Measurements from ENCODE around the gene EEA1. TPM values are rescaled to one million over a fixed set of nuclear protein-coding genes. Genes with fewer than 3 reads are reported as not detected.

The EEA1 gene
- total and polyA plus RNA-seq, 2 of the 8 experiments (the other 6 are each of a cell fraction or from before 2014, with no cell fraction given) = 1.0 to 18.8 TPM

DNA sequence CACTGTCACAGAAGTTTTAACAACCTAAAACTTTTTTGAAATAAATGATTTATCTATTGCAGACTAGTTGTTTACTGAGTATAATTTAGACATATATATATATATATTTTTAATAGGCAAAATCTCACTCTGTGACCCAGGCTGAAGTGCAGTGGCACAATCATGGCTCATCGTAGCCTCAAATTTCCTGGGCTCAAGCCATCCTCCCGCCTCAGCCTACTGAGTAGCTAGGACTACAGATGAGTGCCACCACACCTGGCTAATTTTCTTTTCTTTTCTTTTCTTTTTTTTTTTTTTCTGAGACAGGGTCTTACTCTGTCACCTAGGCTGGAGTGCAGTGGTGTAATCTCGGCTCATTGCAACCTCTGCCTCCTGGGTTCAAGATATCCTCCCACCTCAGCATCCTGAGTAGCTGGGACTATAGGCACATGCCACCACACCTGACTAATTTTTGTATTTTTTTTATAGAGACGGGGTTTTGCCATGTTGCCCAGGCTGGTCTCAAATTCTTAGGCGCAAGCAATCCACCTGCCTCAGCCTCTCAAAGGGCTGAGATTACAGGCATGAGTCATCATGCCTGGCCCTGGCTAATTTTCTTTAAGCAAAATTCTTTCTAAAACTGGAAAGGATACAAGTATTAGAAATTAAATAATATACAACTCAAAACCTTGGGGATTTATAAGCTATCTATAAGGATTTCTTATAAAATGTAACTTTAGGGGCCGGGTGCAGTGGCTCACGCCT, 23.1 kb downstream of the EEA1 start:
- no peak overlapping the region for H2BK12ac ChIP-seq (ENCODE audit: low read depth, low read length)
- H4K8ac ChIP-seq (ENCODE audit: extremely low read depth, insufficient read depth, low read length) = no peak overlapping the region
- no peak for DNase-seq (ENCODE audit: low read depth in 1 of 2, low spot score in 2 of 2)
- no peak overlapping the region for H2BK15ac ChIP-seq (ENCODE audit: low read length)
- H3K18ac ChIP-seq (ENCODE audit: extremely low read depth, low read length) = no peak overlapping the region
- no peak overlapping the region for H4K5ac ChIP-seq (ENCODE audit: insufficient read length, low read depth, low read length)
- peaks cover 4 to 11% of the 10 kb centered on the region in 2 experiments; a peak in 3 of 4 replicates for H3K9me3 ChIP-seq (ENCODE audit: insufficient read depth in 2 of 2, low read depth in 1 of 2, low read length in 1 of 2)
- H3K23ac ChIP-seq (ENCODE audit: insufficient read length) = no peak overlapping the region
- H3K23me2 ChIP-seq (ENCODE audit: low read depth, low read length) = no peaks in the 10 kb centered on the region
- H3K79me1 ChIP-seq (ENCODE audit: low read depth, low read length) = no peaks in the 10 kb centered on the region
- H3K27ac ChIP-seq (ENCODE audit: low read depth, low read length) = no peak overlapping the region
- H2AFZ ChIP-seq (ENCODE audit: low read length) = no peak overlapping the region
- no peak overlapping the region for H2BK5ac ChIP-seq (ENCODE audit: low read depth, low read length)
- H3K4me3 ChIP-seq (ENCODE audit: extremely low read depth in 1 of 4, insufficient read depth in 2 of 4, low read depth in 3 of 4, low read length in 4 of 4) = no peak overlapping the region
- ChIA-PET CTCF (ENCODE audit: partially characterized antibody) (interaction anchor here (0.6 to 1.1 kb wide), 2 partner anchors 62 to 81 kb away, joined by 3 to 5 read pairs; no protein-coding TSS in a partner anchor), POLR2A (ENCODE audit: partially characterized antibody) (interaction anchor here (1.6 kb wide), 1 partner anchor 21 kb away, joined by 6 read pairs; no protein-coding TSS in a partner anchor)
- no peak overlapping the region for H2BK120ac ChIP-seq (replicated peaks; ENCODE audit: low read depth, low read length)
- no peaks in the 10 kb centered on the region for H3K27me3 ChIP-seq (replicated peaks in 1 of 4; ENCODE audit: control insufficient read depth in 3 of 4, extremely low read depth in 1 of 4, insufficient read depth in 3 of 4, low read length in 3 of 4)
- H2BK20ac ChIP-seq (ENCODE audit: low read length) = no peak overlapping the region
- H3K56ac ChIP-seq (replicated peaks; ENCODE audit: insufficient read length, low read depth, low read length) = no peak overlapping the region
- H3K4ac ChIP-seq (replicated peaks; ENCODE audit: insufficient read length, low read depth, low read length) = no peak overlapping the region
- H3K79me2 ChIP-seq (ENCODE audit: control insufficient read depth in 1 of 2, insufficient read depth in 2 of 2, low read length in 2 of 2) = peaks cover 0 to 53% of the 10 kb centered on the region in 2 experiments; a peak in 3 of 4 replicates
- H4K20me1 ChIP-seq (replicated peaks in 1 of 2; ENCODE audit: control insufficient read depth in 1 of 2, insufficient read depth in 2 of 2, low read length in 2 of 2) = no peaks in the 10 kb centered on the region
- FAIRE-seq = no peak
- TF ChIP-seq, protein P1, sequence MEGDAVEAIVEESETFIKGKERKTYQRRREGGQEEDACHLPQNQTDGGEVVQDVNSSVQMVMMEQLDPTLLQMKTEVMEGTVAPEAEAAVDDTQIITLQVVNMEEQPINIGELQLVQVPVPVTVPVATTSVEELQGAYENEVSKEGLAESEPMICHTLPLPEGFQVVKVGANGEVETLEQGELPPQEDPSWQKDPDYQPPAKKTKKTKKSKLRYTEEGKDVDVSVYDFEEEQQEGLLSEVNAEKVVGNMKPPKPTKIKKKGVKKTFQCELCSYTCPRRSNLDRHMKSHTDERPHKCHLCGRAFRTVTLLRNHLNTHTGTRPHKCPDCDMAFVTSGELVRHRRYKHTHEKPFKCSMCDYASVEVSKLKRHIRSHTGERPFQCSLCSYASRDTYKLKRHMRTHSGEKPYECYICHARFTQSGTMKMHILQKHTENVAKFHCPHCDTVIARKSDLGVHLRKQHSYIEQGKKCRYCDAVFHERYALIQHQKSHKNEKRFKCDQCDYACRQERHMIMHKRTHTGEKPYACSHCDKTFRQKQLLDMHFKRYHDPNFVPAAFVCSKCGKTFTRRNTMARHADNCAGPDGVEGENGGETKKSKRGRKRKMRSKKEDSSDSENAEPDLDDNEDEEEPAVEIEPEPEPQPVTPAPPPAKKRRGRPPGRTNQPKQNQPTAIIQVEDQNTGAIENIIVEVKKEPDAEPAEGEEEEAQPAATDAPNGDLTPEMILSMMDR (IDR thresholded peaks at IDR 0.05; ENCODE audit: control extremely low read depth in 1 of 3, insufficient read depth in 1 of 3, low read depth in 1 of 3, low read length in 3 of 3) = no peak
- no peak for TF ChIP-seq KDM4A (IDR thresholded peaks at IDR 0.05; ENCODE audit: low read depth, low read length, severe bottlenecking)
- TF ChIP-seq SIX5 (IDR thresholded peaks at IDR 0.05; ENCODE audit: low read depth, low read length) = no peak
- TF ChIP-seq EGR1 (IDR thresholded peaks at IDR 0.05; ENCODE audit: borderline replicate concordance, low read depth, low read length) = no peak
- no peak for TF ChIP-seq FOSL1 (IDR thresholded peaks at IDR 0.05; ENCODE audit: insufficient read depth, low read depth, low read length)
- no peak overlapping the region for H4K91ac ChIP-seq (replicated peaks; ENCODE audit: insufficient read length, low read length)
- H2AK5ac ChIP-seq (ENCODE audit: low read depth, low read length) = no peak overlapping the region
- H3K4me2 ChIP-seq (ENCODE audit: insufficient read depth in 1 of 2, low read depth in 2 of 2, low read length in 2 of 2) = no peak overlapping the region
- no peak overlapping the region for H3K9ac ChIP-seq (replicated peaks in 1 of 4; ENCODE audit: extremely low read depth in 1 of 4, low read depth in 3 of 4, low read length in 3 of 4)
- 93% methylated on average over 7 of the region's 7 CpGs; no CpG with 5 or more reads in 1 of the 2 experiments for WGBS, 2 experiments (ENCODE audit: extremely low coverage in 1 of 2, insufficient coverage in 1 of 2, insufficient read length in 1 of 2, insufficient replicate concordance in 2 of 2, low coverage in 1 of 2, low lambda C conversion rate in 2 of 2, missing lambda C conversion rate in 1 of 2)
- no peak overlapping the region for H3K14ac ChIP-seq (ENCODE audit: insufficient read length)
- H3K36me3 ChIP-seq (ENCODE audit: control insufficient read depth in 2 of 4, insufficient read depth in 4 of 4, low read length in 3 of 4) = peaks cover 0 to 4% (median 0%) of the 10 kb centered on the region in 4 experiments; a peak in 1 of 8 replicates
- H3K4me1 ChIP-seq (replicated peaks in 1 of 4; ENCODE audit: control insufficient read depth in 3 of 4, insufficient read depth in 4 of 4, low read length in 3 of 4) = no peaks in the 10 kb centered on the region

Data from H1 (cell line).